AG04450 (cell line): ENCODE results near the gene NHEJ1. TPM values are rescaled to one million over a fixed set of nuclear protein-coding genes. Genes with fewer than 3 reads are reported as not detected.
"Not testable (repeated sequence)": the region's sequence is repeated elsewhere in the genome, so short reads cannot be mapped to it uniquely, and the experiment has no call there.

Experiments used
- CTCF ChIA-PET: fragments of 300-600, 350-600 bp; formaldehyde crosslinking; extraction: SDS; loops from one replicate; lab custom pipeline; 2022; ENCODE audit warnings: antibody characterized with exemption, inconsistent platforms; lab: Charles Lee
- POLR2A ChIA-PET: fragments of 350-600 bp; formaldehyde crosslinking; extraction: SDS; loops from one replicate; lab custom pipeline; 2021; ENCODE audit warnings: antibody characterized with exemption, inconsistent platforms; lab: Yijun Ruan, JAX
- DNase-seq: peaks from one replicate; pipeline ENCODE4 v3.0.0-alpha.2; 2011; ENCODE audit warnings: low read depth, low spot score
- H3K27ac ChIP-seq: one replicate; pipeline ENCODE4 v1.5.1; 2012; ENCODE audit warnings: low read depth, low read length, control low read depth
- H3K27me3 ChIP-seq: one replicate; pipeline ENCODE4 v1.6.0; 2012; ENCODE audit warnings: low read length; ENCODE audit not compliant: control insufficient read depth, insufficient read depth
- H3K4me3 ChIP-seq: 2 replicates; pipeline ENCODE4 v1.5.1; 2011; ENCODE audit warnings: mild to moderate bottlenecking, low read depth, low read length, control low read depth
- H3K9me3 ChIP-seq: 2 replicates; pipeline ENCODE4 v1.5.1; 2012; ENCODE audit warnings: low read length; ENCODE audit not compliant: control insufficient read depth, insufficient read depth
- CTCF ChIP-seq: IDR thresholded peaks from 2 replicates; pipeline ENCODE4 v1.5.1; 2011; ENCODE audit warnings: low read depth, low read length, control low read depth, inconsistent platforms
- polyA plus RNA-seq: library from polyadenylated mRNA; depleted of rRNA; stranded (reverse); fragments of >200 nt; gene quantifications from 2 replicates; pipeline ENCODE4 v1.2.3, GENCODE V29; 2011

NHEJ1 gene
- polyA plus RNA-seq, 1 experiment, result 21.9 TPM

- no peak overlapping the region for H3K27ac ChIP-seq
- no peak for TF ChIP-seq CTCF
- ChIA-PET CTCF (no interaction called here), POLR2A (interaction anchor here (0.7 kb wide), 1 partner anchor 178 kb away, joined by 3 read pairs; no protein-coding TSS in a partner anchor)
- H3K9me3 ChIP-seq, result peaks cover 3% of the 10 kb centered on the region
- no peak overlapping the region for H3K4me3 ChIP-seq
- DNase-seq, result no peak
- H3K27me3 ChIP-seq, result no peaks in the 10 kb centered on the region
Observed at GRCh38 chr2:219204425-219205164, 44.0 kb upstream of the NHEJ1 start.

GRCh38 chr2:219201331-219201730, 40.7 kb upstream of the NHEJ1 start:
- POLR2A ChIA-PET, result interaction anchor here (0.6 kb wide), 1 partner anchor 430 kb away, joined by 3 read pairs; no protein-coding TSS in a partner anchor
- H3K27ac ChIP-seq, H3K27me3 ChIP-seq, DNase-seq, CTCF ChIA-PET, H3K9me3 ChIP-seq, H3K4me3 ChIP-seq: not testable (repeated sequence)

- H3K4me3 ChIP-seq, POLR2A ChIA-PET, CTCF ChIA-PET, H3K9me3 ChIP-seq, DNase-seq, H3K27ac ChIP-seq, H3K27me3 ChIP-seq: not testable (repeated sequence)
Observed at GRCh38 chr2:219200502-219201326, 40.1 kb upstream of the NHEJ1 start.

- H3K27me3 ChIP-seq, result no peaks in the 10 kb centered on the region
- peaks cover 3% of the 10 kb centered on the region for H3K9me3 ChIP-seq
- H3K4me3 ChIP-seq, result no peak overlapping the region
- H3K27ac ChIP-seq, result no peak overlapping the region
- CTCF ChIA-PET, result interaction anchor here (0.7 kb wide), 1 partner anchor 141 kb away, joined by 3 read pairs; no protein-coding TSS in a partner anchor
- no peak for TF ChIP-seq CTCF
- no peak for DNase-seq
- POLR2A ChIA-PET, result no interaction called here
Observed at GRCh38 chr2:219199470-219200211, 39.0 kb upstream of the NHEJ1 start.

GRCh38 chr2:219198974-219199373, 38.4 kb upstream of the NHEJ1 start:
- Histone ChIP-seq H3K27me3 (no peaks in the 10 kb centered on the region), H3K27ac (no peak overlapping the region), H3K9me3 (peaks cover 3% of the 10 kb centered on the region; the same call in 1 of the 2 replicates), H3K4me3 (no peak overlapping the region)
- CTCF ChIA-PET, result interaction anchor here (0.7 kb wide), 1 partner anchor 140 kb away, joined by 3 read pairs; no protein-coding TSS in a partner anchor
- POLR2A ChIA-PET, result no interaction called here
- TF ChIP-seq CTCF, result no peak
- DNase-seq, result no peak
